Activated CD4-positive, alpha-beta T cell treated with anti-CD3 and anti-CD28 coated beads, Interleukin-2, amount 10 ng/mL, durations not matched to agents 7 days and 5 days (primary cell): Measurements from ENCODE around the gene RIPK1. TPM values are rescaled to one million over a fixed set of nuclear protein-coding genes. Genes with fewer than 3 reads are reported as not detected.
A peak's percentile ranks its signal among the peaks of the same experiment; 100 is the strongest.
"Not testable (repeated sequence)": the region's sequence is repeated elsewhere in the genome, so short reads cannot be mapped to it uniquely, and the experiment has no call there.

Experiments
- CTCF ChIA-PET: fragments of 350-600 bp; sonication (Branson Sonifier 250); formaldehyde crosslinking; loops from one replicate; lab custom pipeline; 2021; ENCODE audit warnings: antibody characterized with exemption; lab: Charles Lee
- POLR2A ChIA-PET: fragments of 350-600 bp; sonication (Branson Sonifier 250); formaldehyde crosslinking; loops from one replicate; lab custom pipeline; 2021; ENCODE audit warnings: antibody characterized with exemption; lab: Charles Lee
- DNase-seq: peaks from one replicate; pipeline ENCODE4 v3.0.0-alpha.2; 2020
- H3K27ac Mint-ChIP-seq: one replicate; pipeline ENCODE4 v1.8.0; 2021; ENCODE audit warnings: mild to moderate bottlenecking, moderate library complexity, mixed read lengths
- H3K27me3 Mint-ChIP-seq: one replicate; pipeline ENCODE4 v1.8.0; 2021; ENCODE audit warnings: mixed read lengths
- H3K36me3 Mint-ChIP-seq: one replicate; pipeline ENCODE4 v1.8.0; 2021; ENCODE audit warnings: low read depth, mixed read lengths
- H3K4me1 Mint-ChIP-seq: one replicate; pipeline ENCODE4 v1.8.0; 2021; ENCODE audit warnings: mixed read lengths
- H3K4me3 Mint-ChIP-seq: one replicate; pipeline ENCODE4 v1.8.0; 2021; ENCODE audit warnings: mild to moderate bottlenecking, moderate library complexity, mixed read lengths
- H3K9me3 Mint-ChIP-seq: one replicate; pipeline ENCODE4 v1.8.0; 2021; ENCODE audit warnings: mixed read lengths
- total RNA-seq, 2 experiments: library from RNA; stranded (reverse); gene quantifications; one replicate each; pipeline ENCODE4 v1.2.3, GENCODE V29; 2021

Gene RIPK1
- total RNA-seq, 2 experiments from 2014 or later, result 35.8 to 38.9 TPM

- Mint-ChIP-seq H3K36me3 (no peaks in the 10 kb centered on the region), H3K27ac (peak overlapping the region; percentile 79), H3K27me3 (peaks cover 5% of the 10 kb centered on the region), H3K4me3 (peak overlapping the region; percentile 63), H3K4me1 (peaks cover 30% of the 10 kb centered on the region), H3K9me3 (no peaks in the 10 kb centered on the region)
- POLR2A ChIA-PET, result no interaction called here
- DNase-seq, result no peak
- CTCF ChIA-PET, result interaction anchor here (0.8 to 2.0 kb wide), 5 partner anchors 11 to 102 kb away, joined by 4 to 8 read pairs (median 4); partner anchors contain the start of gene NQO2
Measured at GRCh38 chr6:3052481-3053230, 15.6 kb upstream of the RIPK1 start.

DNA sequence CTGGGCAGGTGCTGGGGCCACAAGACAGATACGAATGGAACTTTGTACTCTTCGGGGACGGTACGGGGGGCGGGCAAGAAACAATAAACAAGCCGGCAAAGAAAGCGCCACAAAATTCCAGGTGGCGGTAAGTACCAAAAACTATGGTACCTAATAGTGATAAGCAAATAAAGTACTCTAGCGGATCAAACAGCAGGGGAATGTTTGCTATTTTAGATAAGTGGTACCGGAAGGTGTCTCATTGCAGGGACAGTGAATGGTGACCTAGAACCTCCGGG is 15.1 kb upstream of the RIPK1 start:
- H3K27ac Mint-ChIP-seq, result peak overlapping the region; percentile 79
- no peaks in the 10 kb centered on the region for H3K36me3 Mint-ChIP-seq
- H3K9me3 Mint-ChIP-seq, result no peaks in the 10 kb centered on the region
- peak overlapping the region; percentile 63 for H3K4me3 Mint-ChIP-seq
- no peak for DNase-seq
- peaks cover 30% of the 10 kb centered on the region for H3K4me1 Mint-ChIP-seq
- ChIA-PET POLR2A (interaction anchor here (1.0 kb wide), 1 partner anchor 51 kb away, joined by 3 read pairs; no protein-coding TSS in a partner anchor), CTCF (interaction anchor here (0.8 to 2.3 kb wide), 9 partner anchors 8 to 103 kb away, joined by 3 to 12 read pairs (median 4); partner anchors contain the start of genes NQO2 and RIPK1)
- H3K27me3 Mint-ChIP-seq, result peaks cover 5% of the 10 kb centered on the region

GRCh38 chr6:3054229-3055157 is 13.8 kb upstream of the RIPK1 start:
- DNase-seq, H3K36me3 Mint-ChIP-seq, H3K27me3 Mint-ChIP-seq, H3K9me3 Mint-ChIP-seq: not testable (repeated sequence)
- H3K4me3 Mint-ChIP-seq, result peak overlapping the region; percentile 63
- ChIA-PET CTCF (interaction anchor here (0.6 to 2.3 kb wide), 8 partner anchors 9 to 657 kb away, joined by 3 to 12 read pairs (median 4); partner anchors contain the start of gene RIPK1), POLR2A (interaction anchor here (1.0 to 1.1 kb wide), 2 partner anchors 53 to 55 kb away, joined by 3 read pairs; partner anchors contain the start of gene NQO2)
- peaks cover 42% of the 10 kb centered on the region for H3K4me1 Mint-ChIP-seq
- H3K27ac Mint-ChIP-seq, result peak overlapping the region; percentile 79

- H3K9me3 Mint-ChIP-seq, H3K4me3 Mint-ChIP-seq, H3K27ac Mint-ChIP-seq, H3K27me3 Mint-ChIP-seq, POLR2A ChIA-PET, DNase-seq, H3K36me3 Mint-ChIP-seq: not testable (repeated sequence)
- peaks cover 46% of the 10 kb centered on the region for H3K4me1 Mint-ChIP-seq
- CTCF ChIA-PET, result interaction anchor here (2.3 kb wide), 1 partner anchor 53 kb away, joined by 12 read pairs; no protein-coding TSS in a partner anchor
Measured at GRCh38 chr6:3055158-3055499, 13.2 kb upstream of the RIPK1 start.

GRCh38 chr6:3057063-3057770 is 11.1 kb upstream of the RIPK1 start:
- Mint-ChIP-seq H3K4me3 (no peak overlapping the region), H3K27ac (no peak overlapping the region), H3K27me3 (peaks cover 7% of the 10 kb centered on the region), H3K4me1 (peaks cover 52% of the 10 kb centered on the region), H3K9me3 (no peaks in the 10 kb centered on the region), H3K36me3 (no peaks in the 10 kb centered on the region)
- CTCF ChIA-PET, result interaction anchor here (1.0 to 2.6 kb wide), 4 partner anchors 31 to 266 kb away, joined by 3 to 13 read pairs (median 4); partner anchors contain the start of gene NQO2
- POLR2A ChIA-PET, result interaction anchor here (0.5 kb wide), 1 partner anchor 155 kb away, joined by 3 read pairs; no protein-coding TSS in a partner anchor
- no peak for DNase-seq

DNA sequence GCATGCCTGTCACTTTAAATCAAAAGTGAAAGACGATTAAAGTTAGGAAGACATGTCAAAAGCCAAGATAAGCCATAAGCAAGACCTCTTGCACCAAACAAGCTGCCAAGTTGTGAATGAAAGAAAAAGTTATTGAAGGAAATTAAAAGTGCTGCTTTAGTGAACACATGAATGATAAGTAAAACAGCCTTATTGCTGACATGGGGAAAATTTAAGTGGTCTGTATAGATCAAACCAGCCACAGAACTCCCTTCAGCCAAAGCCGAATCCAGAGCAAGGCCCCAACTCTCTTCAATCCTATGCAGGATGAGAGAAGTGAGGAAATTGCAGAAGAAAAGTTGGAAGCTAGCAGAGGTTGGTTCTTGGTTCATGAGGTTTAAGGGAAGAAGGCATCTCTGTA is 9.3 kb upstream of the RIPK1 start:
- DNase-seq, result no peak
- H3K36me3 Mint-ChIP-seq, result no peaks in the 10 kb centered on the region
- H3K4me1 Mint-ChIP-seq, result peaks cover 42% of the 10 kb centered on the region
- no peaks in the 10 kb centered on the region for H3K9me3 Mint-ChIP-seq
- H3K27me3 Mint-ChIP-seq, result peaks cover 7% of the 10 kb centered on the region
- peak overlapping the region; percentile 1 for H3K4me3 Mint-ChIP-seq
- peak overlapping the region; percentile 59 for H3K27ac Mint-ChIP-seq
- POLR2A ChIA-PET, result interaction anchor here (0.6 kb wide), 1 partner anchor 213 kb away, joined by 3 read pairs; no protein-coding TSS in a partner anchor
- CTCF ChIA-PET, result interaction anchor here (1.7 to 2.4 kb wide), 3 partner anchors 33 to 69 kb away, joined by 5 to 9 read pairs (median 7); no protein-coding TSS in a partner anchor

- CTCF ChIA-PET, result interaction anchor here (1.1 to 2.4 kb wide), 4 partner anchors 34 to 107 kb away, joined by 3 to 9 read pairs (median 6); no protein-coding TSS in a partner anchor
- H3K4me1 Mint-ChIP-seq, result peaks cover 38% of the 10 kb centered on the region
- H3K27ac Mint-ChIP-seq, H3K27me3 Mint-ChIP-seq, H3K4me3 Mint-ChIP-seq, H3K36me3 Mint-ChIP-seq, H3K9me3 Mint-ChIP-seq, DNase-seq, POLR2A ChIA-PET: not testable (repeated sequence)
Measured at GRCh38 chr6:3060092-3060491, 8.2 kb upstream of the RIPK1 start.

- DNase-seq, result no peak
- POLR2A ChIA-PET, result no interaction called here
- H3K27me3 Mint-ChIP-seq, result peaks cover 7% of the 10 kb centered on the region
- no peak overlapping the region for H3K27ac Mint-ChIP-seq
- H3K4me3 Mint-ChIP-seq, result no peak overlapping the region
- H3K9me3 Mint-ChIP-seq, result no peaks in the 10 kb centered on the region
- CTCF ChIA-PET, result no interaction called here
- peaks cover 5% of the 10 kb centered on the region for H3K36me3 Mint-ChIP-seq
- peaks cover 44% of the 10 kb centered on the region for H3K4me1 Mint-ChIP-seq
Measured at GRCh38 chr6:3061501-3061941, 6.8 kb upstream of the RIPK1 start.

- Mint-ChIP-seq H3K4me3 (peak overlapping the region; percentile 84), H3K4me1 (peaks cover 60% of the 10 kb centered on the region), H3K36me3 (peaks cover 11% of the 10 kb centered on the region), H3K27ac (peak overlapping the region; percentile 85)
- CTCF ChIA-PET, result interaction anchor here (0.9 to 1.3 kb wide), 10 partner anchors 10 to 295 kb away, joined by 3 to 12 read pairs (median 4); no protein-coding TSS in a partner anchor
- H3K9me3 Mint-ChIP-seq, DNase-seq, H3K27me3 Mint-ChIP-seq: not testable (repeated sequence)
- POLR2A ChIA-PET, result interaction anchor here (0.6 to 1.2 kb wide), 5 partner anchors 17 to 298 kb away, joined by 3 to 5 read pairs (median 4); partner anchors contain the start of gene WRNIP1
Measured at GRCh38 chr6:3063340-3063732, 5.0 kb upstream of the RIPK1 start.

GRCh38 chr6:3063733-3064700 is 4.3 kb upstream of the RIPK1 start:
- H3K27me3 Mint-ChIP-seq, result no peaks in the 10 kb centered on the region
- H3K4me1 Mint-ChIP-seq, result peaks cover 53% of the 10 kb centered on the region
- CTCF ChIA-PET, result interaction anchor here (0.7 to 1.3 kb wide), 13 partner anchors 10 to 295 kb away, joined by 3 to 12 read pairs (median 4); partner anchors contain the start of gene NQO2
- peak overlapping the region; percentile 87 for H3K27ac Mint-ChIP-seq
- peak overlapping the region; percentile 84 for H3K4me3 Mint-ChIP-seq
- POLR2A ChIA-PET, result interaction anchor here (0.6 to 1.2 kb wide), 6 partner anchors 16 to 299 kb away, joined by 3 to 5 read pairs (median 4); partner anchors contain the start of gene WRNIP1
- H3K9me3 Mint-ChIP-seq, result no peaks in the 10 kb centered on the region
- peak; percentile 92 for DNase-seq
- peaks cover 13% of the 10 kb centered on the region for H3K36me3 Mint-ChIP-seq

DNA sequence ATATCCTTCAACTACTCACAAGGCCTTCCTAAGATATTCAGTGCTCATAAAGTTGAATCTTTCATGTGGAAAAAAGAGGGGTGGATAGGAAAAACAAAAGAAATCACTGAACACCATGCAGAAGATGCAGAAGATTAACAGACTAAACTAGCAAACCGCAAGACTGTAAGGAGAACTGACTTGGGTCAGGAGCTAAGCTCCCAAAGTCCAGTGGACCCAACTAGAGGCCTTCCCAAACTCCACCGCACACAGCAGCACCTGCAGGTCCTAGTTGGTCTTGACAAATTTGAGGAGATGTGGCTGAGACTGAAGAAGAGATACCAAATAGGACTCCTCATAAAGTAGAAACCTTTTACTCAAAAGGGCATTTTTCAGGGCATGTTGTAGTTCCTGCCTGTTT is 3.3 kb downstream of the RIPK1 start:
- no peak for DNase-seq
- H3K27ac Mint-ChIP-seq, result peak overlapping the region; percentile 52
- peaks cover 75% of the 10 kb centered on the region for H3K4me1 Mint-ChIP-seq
- ChIA-PET CTCF (no interaction called here), POLR2A (no interaction called here)
- H3K4me3 Mint-ChIP-seq, result no peak overlapping the region
- no peaks in the 10 kb centered on the region for H3K27me3 Mint-ChIP-seq
- H3K36me3 Mint-ChIP-seq, result peaks cover 52% of the 10 kb centered on the region
- no peaks in the 10 kb centered on the region for H3K9me3 Mint-ChIP-seq
